ENCODE data around the gene P2RY11.
A peak's percentile ranks its signal among the peaks of the same experiment; 100 is the strongest.

The P2RY11 gene

GRCh38 chr19:10112895-10113591, 1.6 kb downstream of the P2RY11 start:
- DNase-seq = peak in 14 of 58 donors; percentile 4 to 28 (median 14)

DNA sequence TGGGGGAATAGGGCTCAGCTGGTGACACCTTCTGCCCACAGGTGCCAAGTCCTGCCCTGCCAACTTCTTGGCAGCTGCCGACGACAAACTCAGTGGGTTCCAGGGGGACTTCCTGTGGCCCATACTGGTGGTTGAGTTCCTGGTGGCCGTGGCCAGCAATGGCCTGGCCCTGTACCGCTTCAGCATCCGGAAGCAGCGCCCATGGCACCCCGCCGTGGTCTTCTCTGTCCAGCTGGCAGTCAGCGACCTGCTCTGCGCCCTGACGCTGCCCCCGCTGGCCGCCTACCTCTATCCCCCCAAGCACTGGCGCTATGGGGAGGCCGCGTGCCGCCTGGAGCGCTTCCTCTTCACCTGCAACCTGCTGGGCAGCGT, 2.1 kb downstream of the P2RY11 start:
- DNase-seq = no peak

GRCh38 chr19:10113964-10114650, 2.6 kb downstream of the P2RY11 start:
- DNase-seq = no peak

DNA sequence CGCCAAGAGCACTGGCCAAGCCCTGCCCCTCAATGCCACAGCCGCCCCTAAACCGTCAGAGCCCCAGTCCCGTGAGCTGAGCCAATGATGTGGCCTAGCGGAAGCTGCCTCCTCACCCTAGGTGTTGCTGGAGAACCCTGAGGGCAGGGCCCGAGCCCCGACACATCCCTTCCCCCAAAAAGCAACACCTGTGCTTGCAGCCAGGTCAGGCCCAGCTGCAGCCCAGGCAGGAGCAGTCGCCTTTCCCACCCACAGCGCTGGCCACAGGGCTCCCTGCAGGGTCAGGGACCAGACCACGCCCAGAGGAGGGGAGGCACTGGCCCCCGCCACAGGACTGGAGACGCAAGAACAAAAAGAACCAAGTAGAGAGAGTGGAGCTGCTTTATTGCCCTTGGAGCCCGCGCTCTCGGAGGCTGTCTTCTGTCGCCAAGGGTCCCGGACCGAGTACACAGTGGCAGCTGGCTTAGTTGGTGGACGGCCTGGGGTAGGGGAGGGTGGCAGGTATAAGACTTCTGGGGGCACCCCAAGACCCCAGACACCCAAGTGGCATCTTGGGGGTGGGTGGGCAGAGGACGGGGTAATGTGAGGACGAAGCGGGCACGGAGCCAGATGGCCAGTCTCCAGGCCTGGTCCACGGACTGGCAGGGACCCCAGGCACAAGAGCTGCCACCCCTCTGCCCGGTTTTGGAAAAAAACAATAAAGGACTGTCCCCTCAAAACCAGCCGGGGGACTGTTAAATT, 3.3 kb downstream of the P2RY11 start:
- peak in 1 of 58 donors; percentile 17 for DNase-seq

GRCh38 chr19:10115392-10116084, 4.0 kb downstream of the P2RY11 start:
- no peak for DNase-seq

- no peak for DNase-seq
These were observed 4.8 kb downstream of the P2RY11 start for GRCh38 chr19:10116085-10116865.

GRCh38 chr19:10116866-10117616, 5.5 kb downstream of the P2RY11 start:
- no peak for DNase-seq

DNA sequence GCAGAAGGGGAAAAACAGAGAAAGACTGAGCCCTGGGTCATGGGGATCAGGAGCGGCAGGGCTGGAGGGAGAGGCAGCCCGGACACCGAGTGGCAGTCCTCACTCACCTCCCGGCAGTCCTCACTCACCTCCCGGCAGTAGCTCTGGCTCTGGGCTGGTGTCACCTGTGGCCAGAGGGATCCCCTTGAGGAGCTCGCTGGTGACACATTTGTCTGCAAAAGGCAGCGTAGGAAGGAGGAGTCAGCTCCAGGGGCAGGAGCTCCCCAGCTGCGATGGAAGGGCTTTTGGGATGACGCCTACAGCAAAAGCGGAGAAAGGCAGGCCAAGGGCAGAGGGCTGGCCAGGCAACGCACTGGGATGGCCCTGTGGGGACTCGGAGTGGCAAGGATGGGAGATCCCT, 7.5 kb downstream of the P2RY11 start:
- no peak for DNase-seq

- no peak for DNase-seq
These were observed 9.2 kb downstream of the P2RY11 start for GRCh38 chr19:10120538-10121189.

DNA sequence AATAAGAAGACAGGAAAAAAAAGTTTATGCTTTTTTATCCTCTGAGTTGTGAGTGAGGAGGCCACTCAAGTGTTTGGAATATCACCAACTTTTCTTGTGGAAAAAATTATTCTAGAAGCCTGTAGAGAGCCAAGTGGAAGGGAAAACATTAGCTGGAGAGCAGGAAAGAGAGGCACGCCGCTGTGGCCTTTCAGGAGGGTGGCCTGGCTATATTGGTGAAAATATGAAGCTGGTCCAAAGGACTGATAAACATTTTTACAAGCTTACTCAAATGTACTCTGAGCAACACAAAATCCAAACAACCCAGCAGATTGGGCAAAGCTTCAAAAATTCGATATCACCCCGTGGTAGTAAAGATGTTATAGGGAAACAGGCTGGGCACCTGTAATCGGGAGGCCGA, 10.6 kb downstream of the P2RY11 start:
- no peak for DNase-seq

GRCh38 chr19:10124429-10124828, 12.9 kb downstream of the P2RY11 start:
- DNase-seq = no peak

DNA sequence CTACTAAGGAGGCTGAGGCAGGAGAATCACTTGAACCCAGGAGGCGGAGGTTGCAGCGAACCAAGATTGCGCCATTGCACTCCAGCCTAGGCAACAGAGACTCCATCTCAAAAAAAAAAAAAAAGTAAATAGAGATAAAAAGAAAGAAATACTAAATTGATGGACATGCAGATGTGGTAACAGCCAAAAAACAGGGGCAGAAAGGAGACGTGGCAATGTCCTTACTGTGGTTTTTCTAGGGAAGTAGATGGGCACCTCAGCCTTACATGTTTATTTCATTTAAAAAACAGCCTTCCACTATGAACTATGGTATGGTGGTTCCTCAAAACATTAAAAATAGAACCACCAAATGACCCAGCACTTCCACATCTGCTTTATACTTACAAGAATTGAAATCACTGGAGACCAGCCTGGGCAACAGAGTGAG, 14.7 kb downstream of the P2RY11 start:
- no peak for DNase-seq

DNA sequence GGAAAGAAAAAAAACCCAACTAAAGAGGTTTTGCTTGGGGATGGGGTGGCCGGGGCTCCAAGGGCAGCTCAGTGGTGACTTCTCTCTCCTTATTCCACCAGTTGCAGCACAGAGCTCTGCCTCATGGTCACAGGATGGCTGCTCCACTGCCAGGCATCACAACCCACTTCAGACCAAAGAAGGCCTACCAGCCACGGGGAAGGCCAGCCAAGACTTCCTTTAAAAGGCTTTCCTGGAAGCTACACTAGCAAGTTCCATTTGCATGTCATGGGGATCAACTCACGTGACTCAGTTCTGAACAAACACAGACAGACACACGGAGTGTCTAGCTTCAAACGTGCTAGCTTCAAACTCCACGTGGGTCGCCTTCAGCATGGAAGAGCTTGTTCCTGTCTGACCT, 21.4 kb downstream of the P2RY11 start:
- DNase-seq = no peak

GRCh38 chr19:10133596-10133995, 22.1 kb downstream of the P2RY11 start:
- no peak for DNase-seq

DNA sequence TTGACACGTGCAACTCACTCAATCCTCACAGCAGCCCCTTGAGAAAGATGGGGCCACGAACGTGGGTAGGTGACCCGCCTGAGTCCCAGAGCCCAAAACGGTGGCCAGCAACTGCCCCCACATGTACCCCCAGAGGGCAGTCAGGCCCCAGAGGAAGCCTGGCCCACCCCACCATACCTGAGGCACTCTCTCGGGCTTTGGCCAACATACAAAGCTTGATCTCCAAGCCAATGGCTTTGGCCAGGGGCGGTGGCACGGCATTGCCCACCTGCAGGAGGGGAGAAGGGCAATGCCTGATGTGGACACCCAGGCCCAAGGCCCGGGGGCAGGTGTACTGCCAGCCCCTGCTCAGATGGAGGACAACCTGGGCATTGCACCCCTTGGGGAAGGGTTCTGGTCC, 22.5 kb downstream of the P2RY11 start:
- DNase-seq = no peak

GRCh38 chr19:10135551-10136334, 24.2 kb downstream of the P2RY11 start:
- no peak for DNase-seq

DNA sequence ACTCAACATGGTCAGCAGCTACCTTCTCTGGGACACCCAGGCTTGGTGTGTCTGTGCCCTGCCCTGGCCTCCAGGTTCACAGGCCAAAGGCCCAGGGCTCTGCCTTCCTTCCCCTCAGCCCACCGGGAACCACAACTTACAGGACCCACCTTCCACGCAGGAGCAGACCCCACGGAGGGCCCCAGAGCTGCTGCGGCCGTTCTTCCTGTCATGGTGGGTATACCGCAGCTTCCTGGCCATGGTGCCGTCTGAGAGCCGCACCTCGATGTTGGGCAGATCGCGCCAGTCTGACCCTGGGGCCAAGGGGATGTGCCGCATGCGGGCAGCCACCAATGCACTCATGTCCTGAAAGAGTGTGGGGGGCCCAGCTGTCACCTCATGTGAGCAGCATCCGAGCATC, 25.4 kb downstream of the P2RY11 start:
- no peak for DNase-seq

- peak in 40 of 58 donors; percentile 4 to 77 (median 38) for DNase-seq
These were observed 26.5 kb downstream of the P2RY11 start for GRCh38 chr19:10137751-10138682.
